ENCODE results near the gene PSPN.
A peak's percentile ranks its signal among the peaks of the same experiment; 100 is the strongest.

Gene PSPN

DNA sequence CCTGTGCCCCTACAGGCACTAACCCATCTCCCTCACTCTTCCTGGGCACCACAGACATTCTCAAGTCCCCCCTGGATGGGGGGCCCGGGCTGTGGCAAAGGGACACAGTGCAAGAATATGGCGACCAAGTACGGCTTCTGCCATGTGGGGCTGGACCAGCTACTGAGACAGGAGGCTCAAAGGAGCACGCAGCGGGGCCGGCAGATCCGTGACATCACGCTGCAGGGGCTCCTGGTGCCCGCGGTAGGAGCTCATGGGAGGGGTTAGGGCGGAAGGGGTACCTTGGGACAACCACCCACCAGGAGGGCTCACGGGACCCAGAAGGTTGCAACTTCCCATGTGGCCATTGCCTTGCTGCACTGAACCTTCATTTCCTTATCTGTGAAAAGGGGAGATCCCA, 20.6 kb upstream of the PSPN start:
- TF ChIP-seq CTCF (IDR thresholded peaks at IDR 0.05): no peak
- no peak for TF ChIP-seq ZFX (IDR thresholded peaks at IDR 0.05; ENCODE audit: borderline replicate concordance)
- H3K27ac ChIP-seq: no peak overlapping the region

DNA sequence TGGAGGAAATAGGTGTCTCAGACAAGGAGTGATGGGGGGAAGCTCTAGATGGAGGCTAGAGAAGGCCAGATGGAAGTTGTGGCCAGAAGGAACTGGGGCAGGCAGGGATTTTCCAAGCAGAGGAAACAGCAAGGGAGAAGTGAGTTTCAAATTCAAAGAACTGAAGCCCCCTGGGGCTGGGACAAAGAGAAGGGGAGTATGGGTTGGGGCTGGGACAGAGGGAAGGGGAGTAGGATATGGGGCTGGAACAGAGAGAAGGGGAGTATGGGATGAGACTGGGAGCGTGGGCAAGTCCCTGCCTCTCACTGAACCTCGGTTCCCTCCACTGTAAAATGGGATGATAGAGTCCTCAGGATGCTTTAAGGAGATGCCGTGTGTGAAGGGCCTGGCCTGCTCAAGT, 19.1 kb upstream of the PSPN start:
- no peak overlapping the region for H3K27ac ChIP-seq
- TF ChIP-seq ZFX (IDR thresholded peaks at IDR 0.05; ENCODE audit: borderline replicate concordance) (no peak), CTCF (IDR thresholded peaks at IDR 0.05) (no peak)

DNA sequence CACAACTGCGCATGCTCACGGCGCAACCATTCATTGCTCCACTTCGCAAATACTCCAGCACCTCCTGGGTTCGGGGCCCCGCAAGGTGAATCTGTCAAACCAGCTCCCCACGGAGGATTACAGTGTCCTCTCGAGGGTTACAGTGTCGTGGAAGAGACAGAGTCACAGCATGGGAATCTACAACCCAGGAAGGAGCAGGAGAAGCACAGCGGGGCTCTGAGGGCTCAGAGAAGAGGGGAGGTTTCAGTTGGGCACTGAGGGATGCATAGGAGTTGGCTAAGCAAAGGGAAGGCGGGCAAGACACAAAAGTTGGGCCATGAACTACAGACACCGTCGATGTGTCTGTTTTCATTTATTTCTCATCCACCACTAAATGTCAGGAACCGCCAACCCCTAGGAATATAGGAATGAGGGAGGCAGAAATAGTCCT, 18.3 kb upstream of the PSPN start:
- H3K27ac ChIP-seq: peak overlapping the region; percentile 75
- no peak for TF ChIP-seq CTCF (IDR thresholded peaks at IDR 0.05)
- TF ChIP-seq ZFX (IDR thresholded peaks at IDR 0.05; ENCODE audit: borderline replicate concordance): no peak

GRCh38 chr19:6393074-6393982, 17.6 kb upstream of the PSPN start, which contains the start of gene GTF2F1:
Gene GTF2F1 (minus strand): TSS chr19:6393164. CDS start chr19:6392995, 169 bp downstream.
- TF ChIP-seq CTCF (IDR thresholded peaks at IDR 0.05) (peak; percentile 21; the same call in 1 of the 2 replicates), ZFX (IDR thresholded peaks at IDR 0.05; ENCODE audit: borderline replicate concordance) (no peak)
- peak within 1 kb of the TSS; percentile 75 for H3K27ac ChIP-seq

DNA sequence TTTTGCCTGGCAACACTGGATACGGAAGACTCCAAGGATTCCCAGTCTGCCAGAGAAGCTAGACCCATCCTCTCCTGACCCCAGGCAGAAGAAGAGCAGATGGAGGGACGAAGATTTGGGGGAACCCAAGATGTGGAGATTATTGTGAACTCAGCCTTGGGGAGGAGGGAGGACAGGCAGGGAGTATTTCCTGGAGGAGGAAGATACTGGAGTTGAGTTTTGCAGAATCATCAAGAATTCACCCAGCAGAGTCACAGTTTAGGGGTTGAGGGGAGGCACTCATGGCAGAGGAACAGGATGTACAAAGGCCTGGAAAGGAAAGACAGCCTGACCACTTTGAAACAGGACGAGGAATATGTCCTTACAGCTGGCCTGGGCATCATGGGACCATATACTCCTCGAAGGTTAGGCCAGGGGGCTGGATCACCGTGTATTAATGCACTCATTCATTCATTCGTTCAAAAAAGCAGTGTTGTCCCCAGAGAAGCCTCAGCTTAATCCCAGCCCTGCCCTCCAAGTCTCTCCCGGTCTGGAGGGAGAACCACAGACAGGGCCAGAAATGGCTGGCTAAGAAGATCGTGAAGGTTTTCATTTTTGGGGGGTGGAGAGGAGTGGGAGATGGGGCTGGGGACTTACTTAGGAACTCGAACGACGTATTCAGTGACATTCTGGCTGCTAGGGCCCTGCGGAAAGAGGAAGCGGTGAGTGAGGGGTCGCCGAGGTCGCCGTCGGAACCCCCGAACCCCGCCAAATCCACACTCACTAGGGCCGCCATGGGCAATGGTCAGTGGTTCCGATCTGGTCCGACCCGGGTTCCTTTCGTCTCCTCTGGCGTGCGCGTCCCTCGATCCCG, 16.7 kb upstream of the PSPN start:
- peak overlapping the region; percentile 75 for H3K27ac ChIP-seq
- TF ChIP-seq ZFX (IDR thresholded peaks at IDR 0.05; ENCODE audit: borderline replicate concordance): no peak
- no peak for TF ChIP-seq CTCF (IDR thresholded peaks at IDR 0.05)

- H3K27ac ChIP-seq: no peak overlapping the region
- TF ChIP-seq ZFX (IDR thresholded peaks at IDR 0.05; ENCODE audit: borderline replicate concordance): no peak
- no peak for TF ChIP-seq CTCF (IDR thresholded peaks at IDR 0.05)
Observed at GRCh38 chr19:6387372-6387771, 11.6 kb upstream of the PSPN start.

Measured in 22Rv1 (cell line).